Activated gamma-delta T cell (primary cell): ENCODE data around the gene HIVEP3.

Source experiments
- DNase-seq: peaks from one replicate; lab custom pipeline; 2025; lab: John Stamatoyannopoulos, UW

The HIVEP3 gene

DNA sequence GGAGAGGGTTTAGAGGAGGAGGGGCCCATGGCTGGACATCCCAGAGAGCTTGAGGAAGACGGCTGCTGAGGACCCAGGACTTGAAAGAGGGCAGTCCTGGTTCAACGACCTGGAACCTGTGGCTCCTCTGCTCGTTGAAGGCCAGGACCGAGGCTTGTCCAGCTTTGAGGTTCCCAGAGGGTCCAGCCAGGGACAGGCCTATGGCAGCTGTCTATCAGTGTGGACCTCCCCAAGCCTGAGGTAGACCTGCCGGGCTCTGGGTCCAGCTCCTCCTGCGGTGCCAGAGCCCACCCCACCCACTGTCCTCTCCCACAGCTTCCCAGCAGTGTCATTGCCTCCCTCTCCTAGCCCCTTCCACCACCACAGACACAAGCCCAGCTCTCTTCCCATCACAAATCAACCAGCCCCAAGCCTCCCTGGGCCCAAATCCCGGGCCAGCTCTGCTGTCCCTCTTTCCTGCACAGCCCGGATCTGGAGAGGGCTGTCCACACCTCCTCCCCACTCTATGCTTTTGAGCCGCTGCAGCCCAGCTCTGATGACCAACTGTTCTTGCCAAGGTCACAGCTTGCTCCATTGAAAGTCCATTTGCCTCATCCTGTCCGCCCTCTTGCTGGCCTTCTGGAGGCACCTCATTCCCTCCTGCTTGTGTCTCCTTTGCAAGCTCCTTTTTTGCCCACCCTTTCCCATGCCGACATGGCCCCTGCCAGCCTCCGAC is 385.5 kb downstream of the HIVEP3 start:
- DNase-seq, result no peak

DNA sequence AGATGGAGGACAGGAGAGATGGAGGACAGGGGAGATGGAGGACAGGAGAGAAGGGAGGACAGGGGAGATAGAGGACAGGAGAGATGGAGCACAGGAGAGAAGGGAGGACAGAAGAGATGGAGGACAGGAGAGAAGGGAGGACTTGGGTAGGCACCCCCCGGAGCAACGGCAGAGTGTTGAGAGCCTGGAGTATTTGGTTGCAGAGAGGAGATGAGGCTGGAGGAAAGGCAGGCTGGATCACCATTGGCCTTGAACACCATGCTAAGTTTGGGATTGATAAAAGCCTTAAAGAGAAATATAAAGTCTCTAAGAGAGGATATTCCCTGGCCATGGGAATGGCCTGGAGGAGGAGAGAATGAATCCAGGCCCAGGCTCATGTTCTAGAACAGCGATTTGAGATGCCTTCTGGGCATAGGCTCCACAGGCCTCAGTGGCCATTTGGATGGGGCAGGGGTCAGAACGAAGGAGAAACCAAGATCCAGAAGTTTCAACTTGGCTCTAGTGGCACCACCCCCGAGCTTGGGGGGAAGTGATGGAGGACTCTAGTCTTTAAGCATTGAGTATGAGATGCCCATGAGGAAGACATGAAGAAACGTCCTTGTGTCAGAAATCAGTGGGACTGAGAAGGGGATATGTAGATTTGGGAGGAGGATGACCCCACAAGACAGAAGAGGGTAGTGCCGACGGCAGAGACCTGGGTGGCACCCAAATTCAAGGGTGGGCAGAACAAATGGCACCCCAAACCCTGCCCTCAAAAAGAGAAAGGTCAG is 386.3 kb downstream of the HIVEP3 start:
- no peak for DNase-seq

DNA sequence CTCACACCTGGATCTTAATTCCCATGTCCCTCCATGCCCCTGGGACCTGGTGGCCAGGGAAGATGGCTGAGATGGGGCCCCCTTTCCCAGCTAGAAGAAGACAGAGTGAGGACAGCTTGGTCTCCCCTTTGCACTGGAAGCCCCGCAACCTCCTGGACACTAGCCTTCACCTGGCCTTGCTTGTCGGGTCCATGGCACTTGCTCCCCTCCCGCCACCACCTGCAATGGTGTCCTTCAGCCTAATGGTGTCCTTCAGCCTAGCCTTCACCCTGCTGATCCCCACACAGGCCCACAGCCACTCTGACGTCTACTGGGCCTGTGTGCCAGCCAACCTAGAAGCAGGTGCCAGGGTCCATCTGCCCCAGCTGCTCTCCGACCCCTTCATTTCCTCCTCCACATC is 388.3 kb downstream of the HIVEP3 start:
- DNase-seq, result no peak

DNA sequence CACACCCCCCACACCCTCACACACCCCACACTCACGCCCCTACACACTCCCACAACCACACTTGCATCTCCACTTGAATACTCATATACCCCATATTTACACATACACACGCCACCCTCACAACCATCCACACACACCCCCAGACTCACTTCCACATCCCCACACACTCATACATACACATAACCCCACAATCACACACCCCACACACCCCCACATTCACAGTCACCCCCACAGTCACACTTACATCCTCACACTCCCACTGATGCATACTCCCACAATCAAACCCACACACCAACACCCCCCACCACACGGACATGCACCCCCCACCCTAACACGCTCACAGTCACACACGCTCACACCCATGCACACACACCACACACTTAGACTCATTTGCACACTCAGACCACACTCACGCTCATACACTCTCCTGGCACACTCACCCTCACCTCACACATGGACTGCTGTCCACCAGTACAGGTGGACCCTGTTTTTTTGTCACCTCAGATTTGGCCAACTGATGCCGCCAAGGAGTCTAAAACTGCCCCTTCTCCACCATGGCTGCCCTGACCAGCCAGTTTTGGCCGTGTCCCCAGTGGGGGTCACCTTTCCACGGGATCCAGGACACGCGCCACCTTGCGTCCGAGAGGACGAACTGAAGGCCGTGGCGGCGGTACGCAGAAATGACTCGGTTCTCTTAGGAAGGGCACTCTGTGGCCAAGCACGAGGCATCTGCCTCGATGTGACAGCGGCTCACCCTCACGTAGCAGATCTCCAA is 388.9 kb downstream of the HIVEP3 start:
- DNase-seq, result no peak

DNA sequence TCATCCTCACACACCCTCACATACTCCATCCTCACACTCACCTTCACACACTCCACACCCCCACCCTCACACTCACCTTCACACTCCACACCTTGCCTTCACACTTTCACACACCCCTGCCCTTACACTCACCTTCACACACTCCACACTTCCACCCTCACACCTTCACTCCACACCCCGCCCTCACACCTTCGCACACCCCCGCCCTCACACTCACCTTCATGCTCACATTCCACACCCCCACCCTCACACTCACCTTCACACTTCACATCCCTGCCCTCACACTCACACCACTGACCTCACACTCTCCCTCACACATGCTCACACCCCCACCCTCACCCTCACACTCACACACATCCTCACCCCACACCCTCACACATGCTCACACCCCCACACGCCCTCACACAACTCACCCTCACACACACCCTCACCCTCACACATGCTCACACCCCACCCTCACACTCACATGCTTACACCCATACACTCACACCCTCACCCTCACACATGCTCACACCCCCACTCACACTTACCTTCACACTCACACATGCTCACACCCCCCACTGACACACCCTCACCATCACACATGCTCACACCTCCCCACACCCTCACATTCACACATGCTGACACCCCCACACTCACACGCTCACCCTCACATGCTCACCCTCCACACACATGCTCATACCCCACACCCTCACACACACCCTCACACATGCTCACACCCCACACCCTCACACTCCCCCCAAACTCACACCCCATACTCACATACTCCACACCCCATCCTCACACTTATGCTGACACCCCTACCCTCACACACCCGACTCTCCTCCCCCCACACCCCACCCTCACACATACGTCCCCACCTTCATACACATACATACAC is 389.8 kb downstream of the HIVEP3 start:
- DNase-seq, result no peak

DNA sequence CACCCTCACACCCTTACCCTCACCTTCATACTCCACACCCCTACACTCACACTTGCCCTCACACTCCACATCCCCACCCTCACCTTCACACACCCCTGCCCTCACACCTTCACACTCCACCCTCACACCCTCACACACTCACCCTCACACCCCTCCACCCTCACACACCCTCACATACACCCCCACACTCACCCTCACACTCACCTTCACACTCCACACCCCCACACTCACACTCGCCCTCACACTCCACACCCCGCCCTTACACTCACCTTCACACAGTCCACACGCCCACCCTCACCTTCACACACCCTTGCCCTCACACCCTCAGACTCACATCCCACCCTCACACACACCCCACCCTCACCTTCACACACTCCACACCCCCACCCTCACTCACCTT is 390.6 kb downstream of the HIVEP3 start:
- DNase-seq, result no peak

DNA sequence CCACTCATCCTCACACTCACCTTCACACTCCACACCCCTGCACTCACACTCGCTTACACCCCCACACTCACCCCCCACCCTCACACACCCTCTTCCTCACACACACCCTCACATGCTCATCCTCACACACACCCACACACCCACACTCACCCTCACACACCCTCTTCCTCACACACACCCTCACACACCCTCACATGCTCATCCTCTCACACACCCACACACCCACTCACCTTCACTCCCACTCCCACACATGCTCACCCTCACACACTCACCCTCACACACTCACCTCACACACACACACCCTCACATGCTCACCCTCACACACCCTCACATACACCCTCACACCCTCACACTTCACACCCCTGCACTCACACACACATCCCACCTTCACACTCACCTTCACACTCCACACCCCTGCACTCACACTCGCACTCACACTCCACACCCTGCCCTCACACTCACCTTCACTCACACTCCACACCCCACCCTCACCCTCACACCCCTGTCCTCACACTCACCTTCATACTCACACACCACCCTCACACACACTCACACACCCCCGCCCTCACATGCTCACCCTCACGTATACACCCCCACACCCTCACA is 391.7 kb downstream of the HIVEP3 start:
- DNase-seq, result no peak

DNA sequence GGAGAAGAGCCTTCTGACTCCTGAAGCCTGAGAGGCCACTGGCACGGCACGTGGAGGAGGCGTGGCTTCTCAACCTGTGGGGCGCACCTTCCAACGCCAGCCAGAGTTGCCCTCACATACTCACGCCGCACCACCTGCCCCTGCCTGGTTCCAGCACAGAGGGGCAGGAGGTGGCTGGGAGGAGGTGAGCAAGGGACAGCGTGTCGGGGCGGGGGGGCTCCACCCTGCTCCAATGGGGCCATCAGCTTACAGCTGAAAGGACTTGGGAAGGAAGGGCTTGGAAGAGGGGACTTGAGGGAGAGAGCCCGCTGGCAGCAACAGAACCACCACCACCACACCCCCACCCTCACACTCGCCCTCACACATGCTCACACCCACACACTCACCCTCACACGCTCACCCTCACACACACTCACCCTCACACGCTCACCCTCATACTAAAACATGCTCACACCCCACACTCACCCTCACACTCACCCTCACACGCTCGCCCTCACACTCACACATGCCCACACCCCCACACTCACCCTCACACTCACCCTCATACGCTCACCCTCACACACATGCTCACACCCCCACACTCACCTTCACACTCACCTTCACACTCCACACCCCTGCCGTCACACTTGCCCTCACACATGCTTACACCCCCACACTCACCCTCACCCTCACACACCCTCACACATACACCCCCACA is 392.7 kb downstream of the HIVEP3 start:
- DNase-seq, result no peak

DNA sequence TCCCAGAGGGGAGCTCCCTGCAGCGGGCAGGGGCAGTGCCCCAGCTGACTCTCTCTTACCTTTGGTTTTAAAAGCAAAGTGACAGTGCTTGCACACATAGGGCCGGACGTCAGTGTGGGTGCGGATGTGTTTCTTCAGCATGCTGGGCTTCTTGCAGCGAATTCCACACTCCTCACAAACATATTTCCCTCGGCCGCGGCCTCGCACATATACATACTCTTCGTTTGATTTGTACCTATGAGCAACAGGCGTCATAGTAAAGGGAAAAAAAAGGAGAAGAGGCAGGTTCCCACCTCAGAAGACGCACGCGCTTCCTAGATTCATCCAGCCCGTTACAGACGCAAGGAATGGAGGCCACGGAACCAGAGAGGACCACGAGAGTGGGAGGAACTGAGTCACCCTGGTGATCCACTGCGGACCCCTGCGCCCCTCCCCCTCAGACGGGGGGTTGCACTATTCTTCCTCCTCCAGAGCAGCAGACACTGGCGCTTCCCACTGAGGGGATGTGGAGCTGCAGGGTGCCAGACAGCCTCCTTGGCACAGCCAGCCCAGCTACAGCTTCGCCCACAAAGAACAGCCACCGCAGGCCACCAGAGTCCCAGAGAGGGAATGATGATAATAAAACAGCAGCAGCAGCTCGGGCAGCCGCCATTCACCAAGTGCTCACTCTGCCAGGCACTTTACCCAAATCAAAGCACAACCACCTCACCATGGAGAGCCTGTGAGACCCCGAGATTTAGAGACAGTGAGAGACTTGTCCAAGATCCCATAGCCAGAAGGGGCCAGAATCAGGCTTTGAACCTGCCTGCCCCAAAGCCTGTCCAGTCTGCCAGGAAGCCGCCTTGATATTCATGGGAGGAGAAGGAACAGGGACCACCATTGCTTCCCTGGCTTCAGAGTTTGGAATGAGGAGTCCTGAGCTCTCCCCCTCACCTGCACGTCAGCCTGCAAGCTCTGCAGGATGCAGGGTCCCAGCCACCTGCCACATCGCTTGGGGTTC is 393.7 kb downstream of the HIVEP3 start:
- no peak for DNase-seq

DNA sequence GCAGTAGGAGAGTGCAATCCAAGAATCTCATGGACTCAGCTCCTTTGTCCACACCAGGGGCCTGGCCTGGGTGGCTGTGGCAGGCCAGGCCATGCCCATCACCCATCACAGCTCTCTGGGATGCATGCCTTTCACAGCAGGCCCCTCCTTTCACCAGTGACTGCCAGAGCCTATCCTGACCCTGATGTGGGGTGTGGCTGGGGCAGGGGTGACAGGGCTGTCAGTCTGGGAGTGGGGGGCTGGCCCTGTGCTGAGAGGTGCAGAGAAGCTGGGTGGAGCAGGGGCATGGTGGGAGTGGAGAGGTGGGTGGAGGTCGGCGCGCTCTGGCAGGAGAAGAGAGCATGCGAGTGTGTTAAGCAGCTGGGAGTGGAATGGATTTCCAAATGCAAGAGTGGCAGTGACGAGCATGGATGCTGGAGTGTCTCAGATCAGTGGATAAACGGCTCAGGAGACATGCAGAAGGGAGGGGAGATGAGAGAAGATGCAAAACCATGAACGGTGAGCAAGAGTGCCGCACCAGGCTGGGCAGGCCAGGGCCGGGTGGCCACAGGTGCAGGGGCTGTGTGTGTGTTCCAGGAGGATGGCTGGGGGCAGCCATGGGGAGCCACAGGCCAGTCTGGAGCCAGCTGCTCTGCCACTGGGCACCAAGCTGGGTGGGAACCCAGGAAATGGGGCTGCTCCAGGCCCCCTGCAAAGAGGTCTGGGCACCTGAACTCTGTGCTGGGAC is 394.6 kb downstream of the HIVEP3 start:
- DNase-seq, result no peak

DNA sequence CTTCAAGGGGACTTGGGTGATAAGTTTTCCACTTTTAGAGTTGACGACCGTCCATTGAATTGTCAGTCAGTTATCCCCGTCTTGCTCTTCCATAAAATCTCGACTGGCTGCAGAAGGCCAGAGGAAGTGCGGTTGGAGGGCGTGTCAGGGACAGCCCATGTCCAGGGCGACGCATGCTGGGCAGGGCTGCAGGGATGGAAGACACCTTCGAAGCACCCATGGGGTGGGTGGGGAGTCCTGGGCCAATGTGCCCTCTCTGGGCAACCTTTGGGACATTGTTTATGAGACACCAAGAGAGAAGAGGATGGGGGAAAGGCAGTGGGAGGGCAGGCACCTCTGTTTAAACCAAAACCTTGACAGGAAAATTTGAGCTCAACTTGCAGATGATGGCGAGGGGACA is 395.7 kb downstream of the HIVEP3 start:
- DNase-seq, result no peak

DNA sequence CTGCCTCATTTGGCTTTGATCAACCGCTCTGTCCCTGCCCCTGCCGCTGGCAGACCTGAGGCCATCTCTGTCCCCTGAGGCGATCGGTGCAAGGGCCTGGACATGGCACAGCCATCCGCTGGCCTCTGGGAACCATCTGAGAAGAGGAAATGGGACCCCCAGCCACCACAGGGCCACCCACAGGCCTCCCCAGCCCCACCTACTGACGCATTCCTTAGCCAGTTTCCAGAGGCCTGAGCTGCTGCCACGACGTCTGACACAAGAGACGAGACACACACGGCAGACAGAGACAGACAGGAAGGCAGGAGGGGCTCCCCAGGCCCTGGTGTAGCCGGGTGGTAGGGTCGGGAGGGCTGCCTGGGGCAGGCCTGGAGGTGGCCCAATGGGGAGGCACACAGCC is 397.0 kb downstream of the HIVEP3 start:
- DNase-seq, result no peak

DNA sequence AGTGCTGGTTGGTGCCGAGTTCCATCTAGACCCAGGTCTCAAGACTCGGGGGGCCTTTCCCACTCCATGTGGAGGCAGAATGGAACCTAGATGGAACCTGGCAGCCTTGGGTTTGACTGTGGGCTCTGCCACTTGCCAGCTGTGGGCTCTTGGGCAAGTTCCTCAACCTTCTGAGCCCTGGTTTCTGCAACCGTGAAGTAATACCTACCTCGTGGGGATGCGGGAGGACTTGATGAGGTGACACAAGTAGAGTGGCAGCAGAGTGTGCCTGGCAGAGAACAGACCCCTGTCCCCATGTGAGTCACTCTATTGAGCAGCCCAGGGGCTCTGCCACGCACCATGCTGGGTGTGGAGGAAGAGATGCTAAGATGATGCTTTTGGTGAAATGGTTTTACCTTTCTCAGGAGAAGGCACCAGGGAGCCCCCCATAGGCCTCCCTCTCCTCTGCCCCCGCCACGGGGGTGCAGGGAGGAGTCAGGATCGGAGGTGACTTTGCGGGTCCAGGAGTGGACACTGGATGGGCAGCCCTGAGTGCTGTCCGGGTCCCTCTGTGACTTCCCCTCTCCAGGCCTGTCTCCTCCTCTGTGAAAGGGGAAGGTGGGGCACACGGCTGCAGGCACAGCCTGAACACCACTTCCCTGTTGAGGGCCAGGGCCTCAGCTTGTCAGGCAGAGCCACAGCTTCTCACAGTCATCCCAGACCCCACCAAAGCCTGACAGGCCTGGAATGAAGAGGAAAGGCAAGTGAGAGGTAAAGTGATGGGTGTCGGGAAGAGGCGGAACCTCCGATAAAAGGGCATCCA is 397.6 kb downstream of the HIVEP3 start:
- no peak for DNase-seq

DNA sequence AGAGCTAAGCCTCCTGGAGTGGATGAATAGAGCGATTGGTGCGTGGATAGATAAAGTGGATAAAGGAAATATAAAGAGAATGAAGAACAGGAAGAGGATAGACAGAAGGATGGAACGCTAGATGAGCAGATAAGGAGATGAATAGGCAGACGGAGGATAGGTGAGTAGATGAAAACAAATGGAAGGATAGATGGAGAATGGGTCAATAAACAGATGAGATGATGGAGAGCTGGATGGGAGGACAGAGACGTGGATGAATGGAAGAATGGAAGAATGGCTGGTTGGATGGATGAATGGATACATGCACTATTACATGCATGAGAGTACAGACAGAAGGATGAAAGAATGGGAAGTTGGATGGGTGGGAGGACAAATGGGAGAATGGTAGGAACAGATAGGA is 399.1 kb downstream of the HIVEP3 start:
- DNase-seq, result no peak

DNA sequence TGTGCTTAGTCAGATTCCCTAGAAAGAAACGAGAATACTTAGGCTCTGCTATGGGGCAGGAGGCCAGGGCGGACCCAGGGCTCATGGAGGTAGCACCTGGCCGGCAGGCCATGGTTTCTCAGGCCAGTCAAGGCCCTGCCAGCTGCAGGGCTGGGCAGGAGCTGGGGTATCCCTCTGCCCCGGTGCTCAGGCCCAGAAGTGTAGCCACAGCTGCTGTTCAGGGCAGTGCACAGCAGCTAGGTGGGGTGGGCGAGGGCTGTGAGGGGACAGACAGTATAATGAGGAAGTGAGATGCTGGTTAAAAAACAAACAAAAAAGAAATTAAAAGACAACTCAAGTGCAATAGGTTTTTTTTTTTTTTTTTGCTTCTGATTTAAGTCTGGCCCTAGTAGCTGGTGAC is 400.3 kb downstream of the HIVEP3 start:
- DNase-seq, result no peak

DNA sequence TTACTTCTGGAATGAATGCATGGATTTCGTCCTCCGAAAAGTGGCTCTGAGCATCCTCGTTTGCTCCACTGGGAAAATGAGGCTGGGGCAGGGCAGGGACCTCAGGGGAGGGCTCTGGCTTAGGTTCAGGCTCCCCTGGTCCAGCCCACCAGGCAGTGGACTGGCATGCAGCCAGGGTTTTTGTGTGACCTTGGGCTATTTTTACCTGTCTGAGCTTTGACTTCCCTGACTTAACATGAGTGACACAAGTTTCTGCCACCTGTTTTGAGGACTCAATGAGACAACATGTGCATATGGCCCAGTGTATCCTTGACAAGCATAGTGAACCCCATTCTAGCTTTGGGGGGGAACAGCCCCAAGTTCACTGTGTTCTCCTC is 401.7 kb downstream of the HIVEP3 start:
- no peak for DNase-seq

DNA sequence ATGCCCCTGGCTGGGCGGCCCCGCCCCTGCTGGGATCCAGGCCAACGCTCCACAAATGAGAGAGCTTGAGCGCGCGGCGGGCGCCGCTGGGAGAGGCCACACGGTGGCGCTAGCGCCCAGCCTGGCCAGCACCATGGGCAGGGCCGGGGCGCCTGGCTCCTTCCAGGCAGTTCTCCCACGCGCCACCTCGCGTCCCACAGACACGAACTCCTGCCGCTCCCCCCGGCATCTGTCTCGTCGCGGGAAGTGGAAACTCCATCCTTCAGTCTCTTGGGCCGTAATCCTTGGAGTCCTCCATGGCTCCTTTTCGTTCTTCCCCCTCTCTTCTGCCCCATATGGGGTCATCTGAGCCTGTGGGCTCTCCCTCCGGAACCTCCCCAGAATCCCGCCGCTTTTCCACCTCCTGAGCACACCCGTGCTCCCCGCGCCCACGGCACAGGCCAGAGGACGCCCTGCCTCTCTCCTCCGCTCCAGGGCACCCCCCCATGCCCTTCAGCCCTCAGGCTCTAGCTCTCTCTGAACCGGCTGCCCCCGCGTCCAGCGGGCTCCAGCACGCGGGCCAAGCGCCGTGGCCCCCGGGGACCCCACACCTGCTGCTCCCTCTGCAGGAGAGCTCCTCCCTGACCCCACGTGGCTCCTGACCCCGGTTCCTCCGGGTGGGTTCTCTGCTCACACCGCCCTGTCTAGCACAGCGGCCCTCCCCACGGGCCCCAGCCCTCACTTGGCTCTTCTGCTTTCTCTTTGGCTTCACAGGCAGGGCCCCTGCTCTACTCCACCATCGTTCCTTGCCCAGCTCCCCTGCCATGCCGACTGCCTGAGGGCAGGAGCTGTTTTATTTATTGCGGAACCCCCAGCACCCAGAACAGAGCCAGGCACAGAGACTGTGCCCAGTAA is 402.3 kb downstream of the HIVEP3 start:
- no peak for DNase-seq
